NCI-H128 (cell line): ENCODE measurements around the gene KRT14.
"Not testable (repeated sequence)": the region's sequence is repeated elsewhere in the genome, so short reads cannot be mapped to it uniquely, and the experiment has no call there.

ENCODE experiments used
- DNase-seq: peaks from one replicate; lab custom pipeline; 2025; ENCODE audit not compliant: unreplicated experiment; lab: John Stamatoyannopoulos, UW

KRT14 gene

DNA sequence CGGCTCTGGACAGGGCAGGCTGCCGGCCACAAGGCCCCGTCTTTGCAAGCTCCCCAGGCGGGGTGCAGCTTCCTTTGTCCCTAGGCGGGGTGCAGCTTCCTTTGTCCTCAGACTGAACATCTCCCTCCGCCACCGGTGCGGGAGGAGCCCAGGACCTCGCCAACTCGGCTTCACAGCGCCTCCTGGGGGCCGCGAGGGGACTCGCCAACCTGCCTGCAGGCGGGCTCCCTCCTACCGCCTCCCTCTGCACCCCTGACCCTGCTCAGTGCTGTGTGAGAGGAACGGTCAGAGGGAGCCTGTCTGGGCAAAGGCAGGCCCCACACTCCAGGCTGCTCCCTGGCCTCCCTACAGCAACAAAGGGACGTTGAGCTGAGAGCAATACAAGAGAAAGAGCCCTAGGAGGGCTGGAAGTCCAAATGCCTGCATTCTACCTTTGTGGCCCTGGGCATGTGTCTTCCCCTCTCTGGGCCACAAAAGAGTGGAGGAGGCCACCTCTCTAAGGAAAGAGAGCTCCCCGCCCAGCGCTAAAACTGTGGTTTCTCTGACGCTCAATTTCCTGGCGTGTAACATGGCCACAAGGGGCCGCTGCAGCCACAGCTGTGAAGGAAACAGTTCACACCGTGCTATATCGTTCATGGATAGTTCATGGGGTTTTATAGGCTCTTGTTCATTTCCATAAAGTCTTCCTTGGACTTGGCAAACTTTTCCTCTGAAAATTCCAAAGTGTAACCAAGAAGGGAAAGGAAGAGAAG is 37.7 kb downstream of the KRT14 start:
- DNase-seq = peak; percentile 31

DNA sequence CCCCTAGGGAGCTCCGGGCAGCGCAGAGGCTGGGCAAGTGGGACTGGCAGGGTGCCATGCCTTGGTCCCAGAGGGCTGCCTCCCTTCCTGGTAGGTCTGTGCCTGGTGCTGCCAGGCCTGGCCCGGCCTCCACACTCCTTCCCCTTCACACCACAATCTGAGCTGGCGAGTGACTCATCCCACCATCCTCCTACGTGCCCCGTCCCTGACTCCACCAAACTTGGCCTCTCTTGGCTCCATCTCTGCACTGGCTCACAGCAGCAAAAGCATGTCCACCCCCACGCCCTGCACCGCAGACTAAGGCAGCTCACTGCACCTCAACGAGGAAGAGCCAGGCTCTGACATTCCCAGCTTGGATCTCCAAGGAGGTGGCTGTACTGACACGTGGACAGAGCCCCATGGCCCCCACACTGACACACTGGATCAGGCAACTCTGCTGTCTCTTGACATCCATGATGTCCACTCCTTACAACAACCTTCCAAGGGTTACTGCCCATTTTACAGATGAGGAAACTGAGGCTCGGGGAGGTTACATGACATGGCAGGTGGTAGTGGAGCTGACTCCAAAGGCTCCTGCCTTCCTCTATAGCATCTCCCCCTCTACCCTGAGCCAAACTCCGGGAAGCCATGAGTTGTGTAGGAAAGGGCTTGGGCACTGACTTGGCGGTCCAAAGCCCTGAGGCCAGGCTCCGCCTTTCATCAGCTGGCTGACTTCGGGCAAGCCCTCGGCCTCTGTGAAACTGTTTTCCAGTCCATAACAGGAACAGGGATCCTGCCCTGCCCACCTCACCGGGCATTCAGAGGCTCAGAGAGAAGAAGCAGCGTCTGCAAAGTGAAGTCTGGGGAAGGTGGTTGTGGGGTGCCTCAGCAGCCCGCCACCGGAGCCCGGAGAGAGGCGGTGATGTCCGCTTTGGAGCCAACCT is 38.5 kb downstream of the KRT14 start:
- no peak for DNase-seq

DNA sequence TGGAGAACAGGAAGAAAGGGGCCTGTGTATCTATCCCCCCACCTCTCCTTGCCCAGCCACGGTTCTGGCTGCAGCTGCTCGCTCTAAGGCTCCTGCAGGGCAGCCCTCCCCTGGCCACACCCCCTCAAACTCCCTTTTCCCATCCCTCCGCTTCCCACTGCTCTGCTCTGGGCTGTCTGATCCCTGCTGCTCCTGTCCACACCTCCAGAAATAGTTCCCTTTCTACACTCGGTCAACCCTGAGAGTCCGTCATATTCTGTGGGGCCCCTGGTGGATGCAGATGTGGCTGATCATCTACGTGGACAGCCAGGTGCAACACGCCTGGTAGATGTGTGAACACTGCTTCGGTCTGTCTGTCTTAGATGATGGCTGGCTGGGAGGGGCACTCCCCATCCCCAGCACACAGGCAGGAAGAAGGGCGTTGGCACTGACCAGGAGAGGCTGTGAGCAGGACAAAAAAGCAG is 39.3 kb downstream of the KRT14 start:
- DNase-seq = no peak

DNA sequence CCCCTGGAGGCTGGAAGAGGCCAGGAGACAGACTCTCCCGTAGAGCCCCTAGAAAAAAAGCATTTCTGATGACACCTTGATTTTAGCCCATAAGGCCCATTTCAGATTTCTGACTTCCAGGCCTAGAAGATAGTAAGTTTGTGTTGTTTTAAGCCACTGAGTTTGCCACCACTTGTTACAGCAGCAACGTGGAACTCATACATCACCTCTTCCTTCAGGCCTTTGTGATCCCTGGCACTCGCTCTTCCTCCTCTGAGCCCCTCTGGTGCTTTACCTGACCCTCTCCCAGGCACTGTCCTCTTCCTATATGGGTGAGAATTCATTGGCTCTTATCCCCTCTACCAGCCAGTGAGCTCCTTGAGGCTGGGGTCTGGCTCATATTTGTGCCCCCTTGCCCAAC is 39.9 kb downstream of the KRT14 start:
- DNase-seq = no peak

DNA sequence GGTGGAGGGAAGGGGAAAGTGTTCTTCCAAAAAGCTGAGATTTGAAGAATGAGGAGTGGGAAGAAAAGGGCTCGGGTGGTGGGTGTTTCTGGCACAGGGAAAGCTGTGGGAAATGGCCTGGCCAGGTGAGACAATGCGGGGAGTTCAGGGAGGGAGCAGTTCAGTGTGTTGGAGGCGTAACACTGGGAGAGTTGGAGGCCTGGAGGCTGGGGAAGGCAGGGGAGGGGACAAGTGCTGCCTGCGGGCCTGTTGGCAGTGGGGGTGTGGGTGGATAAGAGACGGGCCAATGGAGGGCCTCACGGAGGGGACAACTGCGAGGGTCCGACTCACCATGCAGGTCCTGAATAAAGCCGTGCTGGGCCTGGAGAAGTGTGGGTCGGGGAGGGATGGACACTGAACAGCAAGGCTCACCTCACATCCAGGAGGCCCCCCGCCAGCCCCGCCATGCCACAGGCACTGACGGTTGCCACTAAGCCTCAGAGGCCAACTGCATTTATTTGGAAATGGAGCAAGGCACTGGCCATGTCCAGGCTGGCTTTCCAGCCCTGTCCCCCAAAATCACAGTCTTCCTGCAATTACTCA is 40.8 kb downstream of the KRT14 start:
- no peak for DNase-seq

DNA sequence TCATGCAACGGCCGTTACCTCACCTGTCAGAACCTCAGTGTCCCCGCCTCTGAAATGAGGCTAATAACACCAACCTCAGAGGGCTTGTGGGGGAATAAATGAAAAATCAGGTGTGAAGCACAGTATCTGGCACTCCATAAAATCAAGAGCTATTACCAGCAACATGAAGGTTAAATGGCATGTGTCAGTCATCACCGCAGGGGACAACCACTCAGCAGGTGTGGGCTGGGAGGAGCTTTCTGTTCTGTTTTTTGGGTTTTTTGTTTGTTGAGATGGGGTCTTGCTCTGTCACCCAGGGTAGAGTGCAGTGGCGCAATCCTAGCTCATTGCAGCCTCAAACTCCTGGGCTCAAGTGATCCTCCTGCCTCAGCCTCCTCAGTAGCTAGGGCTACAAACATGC is 41.8 kb downstream of the KRT14 start:
- DNase-seq = no peak

DNA sequence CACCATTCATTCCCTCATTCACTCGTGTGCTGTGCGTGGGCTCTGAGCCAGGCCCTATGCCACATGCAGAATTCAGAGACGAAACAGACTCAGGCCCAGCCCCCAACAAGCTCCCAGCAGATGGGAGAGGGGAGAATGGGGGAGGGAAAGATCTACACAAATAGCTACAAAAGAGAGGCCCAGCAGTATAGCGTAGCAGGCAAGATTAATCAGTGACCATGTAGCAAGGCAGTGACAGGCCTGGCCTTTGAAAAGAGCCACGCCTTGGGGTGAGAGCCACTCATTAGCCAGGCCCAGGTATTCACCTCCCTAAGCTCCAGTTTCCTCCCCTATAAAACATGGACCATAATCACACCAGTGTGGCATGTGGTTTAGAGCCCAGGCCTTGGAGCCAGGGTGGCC is 42.2 kb downstream of the KRT14 start:
- DNase-seq = no peak

DNA sequence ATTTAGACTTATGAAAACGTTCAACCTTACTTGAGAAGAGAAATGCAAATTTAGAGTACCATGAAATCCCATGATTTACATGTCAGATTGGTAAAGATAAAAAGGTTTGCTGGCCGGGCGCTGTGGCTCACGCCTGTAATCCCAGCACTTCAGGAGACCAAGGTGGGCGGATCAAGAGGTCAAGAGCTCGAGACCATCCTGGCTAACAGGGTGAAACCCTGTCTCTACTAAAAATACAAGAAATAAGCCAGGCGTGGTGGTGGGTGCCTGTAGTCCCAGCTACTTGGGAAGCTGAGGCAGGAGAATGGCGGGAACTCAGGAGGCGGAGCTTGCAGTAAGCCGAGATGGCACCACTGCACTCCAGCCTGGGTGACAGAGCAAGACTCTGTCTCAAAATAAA is 43.9 kb downstream of the KRT14 start:
- DNase-seq = not testable (repeated sequence)

DNA sequence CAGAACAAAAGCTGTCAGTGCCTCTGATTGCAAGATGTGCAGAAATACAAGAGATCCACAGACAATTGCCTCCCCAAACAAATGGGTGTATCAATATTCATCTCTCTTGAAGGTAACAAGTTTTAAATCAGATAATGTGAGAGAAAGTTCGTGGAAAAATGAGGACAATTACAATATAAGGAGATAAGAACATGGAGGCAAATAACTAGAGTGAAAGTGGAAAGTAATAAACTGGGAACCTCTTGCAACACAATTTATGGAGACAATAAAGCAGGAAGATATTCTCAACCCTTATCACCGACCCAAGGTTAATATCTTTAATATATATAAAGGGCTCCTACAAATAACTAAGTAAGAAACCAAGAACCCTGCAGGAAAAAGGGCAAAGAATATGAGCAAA is 44.3 kb downstream of the KRT14 start:
- DNase-seq = no peak

DNA sequence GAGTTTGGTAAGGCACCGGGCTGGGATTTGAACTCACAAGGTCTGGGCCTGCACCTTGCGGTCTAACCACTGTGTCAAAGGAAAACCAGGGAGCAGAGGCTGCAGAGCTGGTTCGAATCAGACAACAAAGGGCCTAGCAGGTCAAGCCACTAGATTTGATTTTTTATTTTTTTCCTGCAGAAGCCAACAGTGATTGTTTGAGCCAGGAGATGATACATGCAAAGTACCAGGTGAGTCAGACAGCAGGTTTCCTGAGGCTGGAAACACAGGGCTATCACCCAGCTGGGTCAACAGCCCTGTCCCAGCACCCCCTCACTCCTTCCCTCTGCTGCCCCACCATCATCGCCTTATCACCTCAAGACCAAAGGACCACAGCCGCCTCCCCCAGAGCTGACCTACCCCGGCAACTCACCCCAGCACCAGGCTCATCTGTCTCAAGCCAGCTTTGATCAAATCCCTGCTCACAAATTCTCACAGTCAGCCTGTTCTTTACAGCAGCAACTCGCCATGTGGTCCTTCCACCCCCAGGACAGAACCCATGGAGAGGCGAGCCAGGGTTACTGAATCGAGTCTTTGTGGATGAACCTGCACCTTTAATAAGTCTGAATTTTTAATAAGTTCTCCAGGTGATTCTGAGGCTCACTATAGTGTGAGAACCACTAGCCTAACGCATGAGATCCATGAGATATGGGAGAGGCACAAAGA is 45.6 kb downstream of the KRT14 start:
- no peak for DNase-seq

DNA sequence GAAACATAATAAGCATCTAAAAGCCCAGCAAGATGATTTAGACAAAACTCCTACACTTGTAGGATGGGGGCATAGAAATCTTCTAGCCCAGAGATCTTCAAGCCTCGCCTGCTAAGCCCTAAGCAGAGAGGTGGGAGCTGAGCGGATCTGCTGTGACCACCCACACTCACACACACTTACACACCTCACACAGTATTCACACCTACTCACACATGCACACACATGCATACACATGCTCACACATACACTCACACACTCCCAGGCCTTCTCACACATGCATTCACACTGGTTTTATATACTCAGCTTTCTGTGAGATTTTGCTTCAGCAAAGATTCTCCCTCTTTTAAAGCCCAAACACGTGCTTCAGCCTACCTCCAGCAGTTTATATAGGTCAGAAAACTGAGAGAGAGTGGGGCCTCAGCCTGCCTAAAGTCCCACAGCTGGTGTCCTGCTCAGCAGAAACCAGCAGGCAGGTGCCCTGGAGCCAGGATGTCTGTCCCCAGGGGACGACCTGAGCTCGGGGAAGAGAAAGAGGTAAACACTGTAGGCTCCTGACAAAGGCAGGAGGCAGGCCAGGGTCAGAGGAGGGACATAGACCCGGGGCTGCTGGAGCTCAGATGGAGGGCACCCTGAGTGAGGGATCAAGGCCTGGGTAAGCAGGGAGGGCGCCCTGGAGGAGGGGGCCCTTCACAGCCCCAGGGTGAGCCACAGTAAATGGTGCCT is 46.6 kb downstream of the KRT14 start:
- DNase-seq = no peak

DNA sequence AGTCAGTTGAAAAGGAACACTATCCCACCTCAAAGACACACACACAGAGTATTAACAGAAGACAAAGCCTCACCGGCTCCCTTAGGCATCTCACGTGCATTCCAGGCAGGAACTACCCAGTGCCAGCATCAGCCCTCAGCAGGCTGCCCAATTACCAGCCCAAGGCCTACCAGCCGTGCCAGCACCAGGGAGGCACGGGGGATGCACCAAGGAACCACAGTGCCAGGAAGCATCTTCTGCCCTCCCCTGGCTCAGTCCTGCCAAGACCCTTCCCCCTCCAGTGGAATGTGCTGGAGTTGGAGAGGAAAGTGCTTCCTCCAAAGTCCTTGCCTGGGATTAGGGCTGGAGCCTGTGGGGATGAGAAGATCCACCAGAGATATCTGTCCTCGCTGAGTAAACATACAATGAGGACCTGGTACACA is 47.6 kb downstream of the KRT14 start:
- DNase-seq = no peak

DNA sequence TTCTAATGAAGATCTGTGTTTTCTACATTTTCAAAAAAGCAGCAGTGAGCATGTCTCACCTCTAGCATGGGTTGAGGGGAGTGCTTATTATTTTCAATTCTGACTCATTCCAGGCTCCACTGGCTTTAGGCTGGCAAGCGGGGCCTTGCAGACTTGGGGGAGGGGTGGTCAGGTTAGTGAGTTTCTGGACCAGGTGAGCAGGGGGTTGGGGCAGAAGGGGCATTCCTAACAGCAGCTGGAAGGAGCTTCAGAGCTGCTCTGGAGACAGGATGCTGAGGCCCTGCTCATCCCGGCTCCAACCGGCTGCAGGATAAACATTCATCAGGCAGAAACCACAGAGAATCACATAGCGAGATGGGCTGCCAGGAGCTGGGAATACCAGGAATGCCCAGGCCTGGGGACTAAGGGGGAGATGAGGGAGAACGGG is 48.1 kb downstream of the KRT14 start:
- DNase-seq = no peak

DNA sequence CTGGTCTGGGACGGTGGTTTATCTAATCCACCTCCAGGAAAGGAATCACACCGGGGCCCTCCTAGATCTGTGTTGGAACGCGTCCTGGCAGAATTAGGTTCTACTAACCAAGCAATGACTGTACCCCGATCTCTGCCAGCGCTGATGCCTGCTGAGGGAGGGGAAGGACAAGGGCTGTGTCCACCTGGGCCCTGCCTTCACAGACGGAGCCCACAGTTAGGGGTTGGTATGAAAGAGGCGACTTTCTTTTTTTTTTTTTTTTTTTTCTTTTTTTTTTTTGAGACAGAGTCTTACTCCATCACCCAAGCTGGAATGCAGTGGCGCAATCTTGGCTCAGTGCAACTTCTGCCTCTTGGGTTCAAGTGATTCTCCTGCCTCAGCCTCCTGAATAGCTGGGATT is 48.7 kb downstream of the KRT14 start:
- no peak for DNase-seq

DNA sequence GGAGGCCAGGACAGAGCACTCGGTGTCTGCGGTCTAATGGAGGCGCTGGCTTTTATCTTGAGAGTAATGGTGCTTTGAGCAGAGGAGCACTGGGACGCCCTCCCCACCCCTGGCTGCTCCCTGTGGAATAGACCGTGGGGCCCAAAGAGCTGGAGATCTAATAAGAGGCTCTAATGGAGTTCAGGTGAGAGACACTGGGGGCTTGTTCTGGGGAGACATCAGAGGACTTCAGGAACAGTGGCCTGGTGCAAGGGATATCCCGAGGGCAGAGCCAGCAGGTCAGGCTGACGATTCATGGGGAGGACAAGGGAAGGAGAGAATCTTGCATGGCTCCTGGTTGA is 49.1 kb downstream of the KRT14 start:
- DNase-seq = no peak

DNA sequence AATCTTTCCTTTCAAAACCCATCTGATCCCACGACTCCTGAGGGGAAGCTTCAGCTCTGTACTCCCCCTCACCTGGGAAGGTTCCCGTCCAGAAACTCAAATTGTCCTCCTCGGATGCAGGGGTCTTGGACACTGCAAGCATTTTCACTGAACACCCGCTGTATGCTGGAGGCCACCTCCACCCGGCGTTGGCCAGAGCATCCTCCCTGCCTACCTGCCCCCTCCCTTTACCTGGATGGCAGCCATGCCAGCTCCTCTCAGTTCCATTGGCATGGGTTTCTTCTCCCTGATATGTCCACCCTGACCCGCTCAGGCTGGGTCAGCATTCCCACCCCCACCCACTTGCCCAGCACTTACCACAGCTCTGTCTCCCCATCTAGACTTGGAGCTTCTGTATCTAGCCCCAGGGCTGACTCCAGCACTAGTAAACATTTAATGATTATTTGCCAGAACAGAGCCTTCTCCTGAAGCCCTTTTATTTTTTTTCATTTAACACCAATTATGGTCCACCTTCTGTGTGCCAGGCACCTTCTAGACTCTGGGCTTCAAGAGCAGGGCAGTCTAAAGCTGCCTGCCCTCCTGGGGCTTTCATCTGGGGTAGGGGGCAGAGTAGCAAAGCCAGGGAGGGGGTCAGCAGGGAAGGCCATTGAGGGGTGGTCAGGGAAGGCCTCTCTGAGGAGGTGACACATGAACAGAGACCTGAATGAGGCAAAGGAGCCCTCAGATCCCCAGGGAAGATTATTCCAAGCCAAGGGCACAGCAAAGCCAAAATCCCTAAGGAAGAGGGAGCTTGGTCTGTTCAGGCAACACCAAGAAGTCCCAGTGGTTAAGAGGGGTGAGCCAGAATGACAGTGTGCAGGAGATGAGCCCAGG is 49.7 kb downstream of the KRT14 start:
- DNase-seq = no peak

DNA sequence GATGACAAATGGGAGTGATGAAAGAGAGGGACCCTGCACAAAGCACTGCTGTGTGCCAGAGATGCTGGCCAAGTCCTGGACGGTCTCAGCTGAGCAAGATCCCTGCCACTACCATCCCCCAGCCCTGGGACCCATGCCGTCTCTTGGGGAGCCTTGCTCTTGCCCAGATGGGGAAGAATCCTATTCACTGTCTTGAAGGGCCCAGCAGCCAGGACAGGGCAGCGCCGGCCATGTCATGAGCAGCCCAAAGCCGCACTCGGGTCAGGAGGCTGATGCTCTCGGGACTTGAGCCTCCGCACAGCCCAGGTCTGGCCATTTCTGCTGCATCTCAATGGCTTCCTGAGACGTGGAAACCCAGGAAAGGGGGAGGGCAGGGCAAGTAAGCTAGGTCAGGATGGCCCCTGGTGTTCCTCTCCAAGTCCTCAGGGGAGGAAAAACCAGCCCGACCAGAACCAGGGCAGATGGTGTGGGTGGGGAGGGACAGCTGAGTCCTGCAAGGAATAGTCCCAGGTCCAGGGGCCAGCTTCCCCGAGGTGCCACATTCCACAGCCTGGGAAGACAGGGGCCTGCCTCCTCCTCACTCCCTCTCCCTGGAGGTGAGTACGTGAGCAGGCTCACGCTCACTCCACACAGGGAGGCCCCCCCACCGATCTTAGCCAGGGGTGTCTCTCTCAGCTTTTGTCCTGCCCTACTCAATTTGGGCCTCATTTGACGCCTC is 50.8 kb downstream of the KRT14 start:
- no peak for DNase-seq

DNA sequence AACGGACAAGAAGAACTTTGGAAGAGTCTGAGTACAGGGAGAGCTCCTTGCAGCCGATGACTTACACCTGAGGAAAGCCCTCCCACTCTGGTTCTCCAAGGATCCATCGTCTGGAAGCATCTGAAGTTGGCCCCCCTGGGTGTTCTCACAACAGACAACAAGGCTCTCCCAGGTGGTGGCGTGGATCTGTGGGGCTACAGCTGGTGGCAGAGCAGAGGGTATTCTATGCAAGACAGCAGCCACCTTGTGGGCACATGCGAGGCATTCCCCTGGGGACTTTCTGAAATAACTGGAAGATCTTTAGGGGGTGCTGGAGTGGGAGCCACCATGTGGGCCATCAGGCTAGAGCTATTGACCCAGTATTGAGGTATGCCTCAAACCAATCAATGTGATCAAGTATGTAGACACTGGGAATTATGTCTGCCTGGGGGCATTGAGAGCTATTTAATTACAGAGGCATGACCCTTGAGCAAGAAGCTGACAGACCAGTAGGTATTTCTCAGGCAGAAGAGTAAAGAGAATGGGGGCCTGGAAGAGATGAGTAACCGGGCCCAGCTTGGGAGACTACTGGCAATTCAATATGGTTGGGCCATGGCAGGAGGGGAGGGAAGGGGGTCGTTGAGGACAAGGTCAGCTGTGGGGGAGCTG is 51.7 kb downstream of the KRT14 start:
- no peak for DNase-seq

DNA sequence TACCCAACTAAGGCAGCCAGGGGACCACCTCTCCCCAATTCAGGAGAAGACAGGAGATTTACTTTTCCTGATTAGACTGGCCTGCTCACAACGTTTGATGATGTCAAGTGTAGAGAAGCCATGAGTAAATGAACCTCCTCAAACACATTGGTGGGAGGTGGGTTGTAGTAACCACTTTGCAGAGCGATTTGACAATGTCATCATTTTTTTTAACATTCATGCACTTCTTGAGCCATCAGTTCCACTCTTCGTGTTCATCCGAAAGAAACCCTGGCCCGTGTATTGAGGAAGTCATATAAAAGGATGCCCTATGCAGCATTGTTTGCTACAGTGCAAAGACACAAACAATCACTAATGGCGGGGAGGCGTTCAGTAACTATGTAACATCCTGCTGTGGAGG is 53.1 kb downstream of the KRT14 start:
- no peak for DNase-seq
